Measurements from ENCODE around the gene RNF224. TPM values are rescaled to one million over a fixed set of nuclear protein-coding genes. Genes with fewer than 3 reads are reported as not detected.

Gene RNF224
- total and polyA plus RNA-seq, 12 donors = 0.06 TPM; not detected in 11

DNA sequence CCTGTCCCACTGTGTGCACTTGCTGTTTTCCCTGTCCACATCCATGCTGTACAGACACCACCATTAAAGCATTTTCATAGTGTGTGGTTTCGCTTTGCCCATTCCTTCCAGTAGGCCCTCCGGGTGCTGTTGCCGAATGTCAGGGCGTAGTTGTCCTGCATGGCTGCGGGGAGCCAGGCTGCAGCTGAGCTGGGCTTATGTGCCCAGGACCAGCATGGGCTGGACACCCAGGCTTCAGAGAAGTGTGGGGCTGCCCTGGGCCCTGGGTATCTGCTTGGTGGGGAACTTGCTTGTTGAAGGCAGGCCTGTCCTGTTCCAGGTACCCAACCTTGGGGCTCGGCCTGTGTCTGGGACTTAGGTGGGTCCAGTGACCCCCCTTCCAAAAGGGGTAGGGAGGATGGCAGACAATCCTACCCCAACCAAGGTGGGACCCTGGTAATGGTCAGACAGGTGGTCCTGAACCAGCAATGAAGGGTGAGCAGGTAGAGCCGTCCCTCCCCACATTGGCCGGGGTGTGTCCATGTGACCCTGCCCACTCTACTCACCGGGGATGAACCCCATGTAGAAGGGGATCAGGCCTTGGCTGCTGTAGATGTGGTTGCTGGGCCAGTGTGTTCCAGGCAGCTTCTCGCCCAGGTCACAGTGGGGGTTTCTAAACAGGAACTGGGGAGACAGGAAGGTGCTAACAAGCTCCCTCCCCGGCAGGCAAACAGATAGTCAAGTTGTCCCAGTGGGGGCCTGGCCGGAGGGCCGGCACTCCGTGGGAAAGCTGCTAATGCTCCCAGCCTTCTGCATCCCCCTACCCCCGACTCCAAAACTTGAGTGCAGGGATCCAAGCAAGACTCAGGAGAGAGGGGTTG lies 16.6 kb downstream of the RNF224 start:
- Histone ChIP-seq H3K36me3 (replicated peaks in 1 of 2) (peaks cover 0 to 18% of the 10 kb centered on the region in 2 donors), H3K27me3 (no peaks in the 10 kb centered on the region), H3K4me1 (replicated peaks in 1 of 2) (peaks cover 7 to 33% of the 10 kb centered on the region in 2 donors), H3K9me3 (replicated peaks in 1 of 3) (no peaks in the 10 kb centered on the region), H3K4me3 (no peak overlapping the region), H3K27ac (no peak overlapping the region)
- TF ChIP-seq, protein P1, sequence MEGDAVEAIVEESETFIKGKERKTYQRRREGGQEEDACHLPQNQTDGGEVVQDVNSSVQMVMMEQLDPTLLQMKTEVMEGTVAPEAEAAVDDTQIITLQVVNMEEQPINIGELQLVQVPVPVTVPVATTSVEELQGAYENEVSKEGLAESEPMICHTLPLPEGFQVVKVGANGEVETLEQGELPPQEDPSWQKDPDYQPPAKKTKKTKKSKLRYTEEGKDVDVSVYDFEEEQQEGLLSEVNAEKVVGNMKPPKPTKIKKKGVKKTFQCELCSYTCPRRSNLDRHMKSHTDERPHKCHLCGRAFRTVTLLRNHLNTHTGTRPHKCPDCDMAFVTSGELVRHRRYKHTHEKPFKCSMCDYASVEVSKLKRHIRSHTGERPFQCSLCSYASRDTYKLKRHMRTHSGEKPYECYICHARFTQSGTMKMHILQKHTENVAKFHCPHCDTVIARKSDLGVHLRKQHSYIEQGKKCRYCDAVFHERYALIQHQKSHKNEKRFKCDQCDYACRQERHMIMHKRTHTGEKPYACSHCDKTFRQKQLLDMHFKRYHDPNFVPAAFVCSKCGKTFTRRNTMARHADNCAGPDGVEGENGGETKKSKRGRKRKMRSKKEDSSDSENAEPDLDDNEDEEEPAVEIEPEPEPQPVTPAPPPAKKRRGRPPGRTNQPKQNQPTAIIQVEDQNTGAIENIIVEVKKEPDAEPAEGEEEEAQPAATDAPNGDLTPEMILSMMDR (IDR thresholded peaks at IDR 0.05) = no peak
- TF ChIP-seq POLR2A (IDR thresholded peaks at IDR 0.05) = no peak
- no peak for DNase-seq
- intact Hi-C loops (cut with DNase I) = no loop called here
- 73 to 77% (median 76%) methylated on average over 12 to 15 of the region's 15 CpGs for WGBS, 4 donors

DNA sequence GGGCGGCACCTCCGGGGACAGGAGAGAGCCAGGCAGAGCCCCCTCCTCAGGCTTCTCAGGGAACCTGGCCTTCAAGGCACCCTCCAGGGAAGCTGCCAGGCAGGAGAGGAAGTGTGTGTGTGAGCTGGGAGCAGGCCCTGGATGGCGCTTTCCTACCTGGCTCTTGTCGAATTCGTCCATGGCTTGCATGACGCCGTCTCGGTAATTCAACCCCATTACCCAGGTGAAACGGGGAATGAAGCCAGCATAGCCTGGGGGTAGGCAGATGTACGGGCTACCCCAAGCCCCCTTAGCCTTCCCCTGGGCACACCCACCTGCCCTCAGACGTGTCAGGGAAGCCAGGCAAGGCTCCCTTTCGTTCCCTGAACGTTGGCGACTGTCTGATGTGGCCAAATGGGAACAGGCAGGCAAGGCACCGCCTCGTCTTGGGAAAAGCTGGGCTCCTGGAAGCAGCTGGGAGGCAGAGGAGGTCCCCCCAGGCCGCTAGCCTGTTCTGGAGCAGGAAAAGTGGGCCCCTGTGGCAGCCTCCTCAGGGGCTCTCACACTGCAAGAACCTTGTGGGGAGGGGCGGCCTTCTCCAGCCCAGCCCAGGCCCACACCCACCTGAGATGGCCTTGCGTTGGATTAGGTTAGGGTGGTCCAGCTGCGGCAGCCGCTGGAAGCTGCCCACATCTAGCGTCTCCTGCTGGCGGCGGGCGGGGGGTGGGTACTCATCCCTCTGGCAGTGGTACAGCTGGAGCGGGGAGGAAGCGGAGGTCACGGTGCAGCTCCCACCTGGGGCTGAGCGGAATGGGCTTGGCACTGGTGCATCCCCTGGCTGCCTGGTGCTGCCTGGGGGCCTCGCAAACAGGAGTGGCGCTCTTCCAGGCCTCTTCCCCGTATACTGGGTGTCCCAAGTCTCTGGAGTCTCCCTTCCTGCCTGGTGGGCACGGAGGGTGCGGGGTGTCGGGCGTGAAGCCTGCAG lies 17.5 kb downstream of the RNF224 start:
- WGBS, 4 donors = 66 to 78% (median 77%) methylated on average over 15 to 36 of the region's 36 CpGs
- DNase-seq = no peak
- Histone ChIP-seq H3K27me3 (no peaks in the 10 kb centered on the region), H3K4me3 (no peak overlapping the region), H3K9me3 (replicated peaks in 1 of 3) (no peaks in the 10 kb centered on the region), H3K36me3 (replicated peaks in 1 of 2) (peaks cover 0 to 18% of the 10 kb centered on the region in 2 donors), H3K4me1 (replicated peaks in 1 of 2) (peaks cover 5 to 24% of the 10 kb centered on the region in 2 donors), H3K27ac (no peak overlapping the region)
- intact Hi-C loops (cut with DNase I) = no loop called here
- no peak for TF ChIP-seq POLR2A (IDR thresholded peaks at IDR 0.05)
- TF ChIP-seq, protein P1 (IDR thresholded peaks at IDR 0.05) = no peak

DNA sequence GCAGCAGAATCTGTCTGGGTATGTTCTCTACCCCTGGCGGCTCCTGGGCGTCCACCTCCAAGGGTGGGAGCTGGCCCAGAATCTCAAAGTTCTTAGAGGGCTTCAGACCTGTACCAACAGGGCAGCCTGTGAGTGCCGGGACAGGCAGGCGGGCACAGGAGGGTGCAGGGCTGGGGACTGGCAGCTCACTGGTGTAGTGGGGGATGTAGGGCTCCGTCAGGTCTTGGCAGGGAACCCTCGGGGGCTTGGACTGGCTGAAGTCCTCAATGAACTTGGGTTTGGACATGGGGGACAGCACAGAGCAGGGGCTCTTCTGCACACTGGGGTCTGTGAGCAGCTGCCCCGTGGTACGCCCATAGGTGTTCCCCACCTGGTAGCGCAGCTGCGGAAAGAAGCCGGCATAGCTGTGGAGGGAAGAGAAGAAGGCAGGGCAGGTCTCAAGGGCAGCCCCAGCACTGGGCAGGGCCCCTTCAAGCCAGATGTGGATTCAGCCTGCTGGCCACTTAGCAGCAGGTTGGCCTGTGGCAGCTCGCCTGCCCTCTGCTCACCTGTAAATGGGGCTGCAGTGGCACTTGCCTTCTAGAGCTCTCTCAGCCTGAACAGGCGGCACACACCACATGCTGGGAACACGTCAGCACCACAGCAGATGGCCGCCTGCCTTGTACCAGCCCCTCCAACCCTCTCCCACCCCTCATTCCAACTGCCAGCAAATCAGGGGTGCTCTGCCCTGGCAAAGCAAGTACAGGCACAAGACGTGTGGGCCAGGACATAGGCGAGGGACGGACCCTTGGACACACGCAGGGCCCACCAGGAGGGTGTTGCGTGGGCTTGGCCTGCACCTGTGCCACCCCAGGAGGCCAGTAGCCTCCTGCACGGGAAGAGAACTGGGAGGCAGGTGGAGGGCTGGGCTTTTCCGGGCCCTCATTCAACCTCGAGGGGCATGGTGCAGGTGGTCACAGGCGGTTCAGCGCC lies 18.4 kb downstream of the RNF224 start:
- no peak overlapping the region for H3K4me3 ChIP-seq
- no peak overlapping the region for H3K27ac ChIP-seq
- no peak for DNase-seq
- no peaks in the 10 kb centered on the region for H3K27me3 ChIP-seq
- H3K4me1 ChIP-seq (replicated peaks in 1 of 2) = peaks cover 0 to 25% of the 10 kb centered on the region in 2 donors
- no peaks in the 10 kb centered on the region for H3K9me3 ChIP-seq (replicated peaks in 1 of 3)
- intact Hi-C loops (cut with DNase I) = no loop called here
- TF ChIP-seq, protein P1 (IDR thresholded peaks at IDR 0.05) = no peak
- TF ChIP-seq POLR2A (IDR thresholded peaks at IDR 0.05) = no peak
- peaks cover 0 to 18% of the 10 kb centered on the region in 2 donors for H3K36me3 ChIP-seq (replicated peaks in 1 of 2)
- 89 to 92% (median 90%) methylated on average over 13 to 25 of the region's 25 CpGs for WGBS, 4 donors

All from adrenal gland (tissue), 12 donors.